Panc1 (cell line): ENCODE results near the gene ZBED4. TPM values are rescaled to one million over a fixed set of nuclear protein-coding genes. Genes with fewer than 3 reads are reported as not detected.

Experiments used
- ATAC-seq: fragments of 200-7000 bp; cut with Tn5 transposase; 2 replicates; pipeline ENCODE4 v1.9.1; 2020; ENCODE audit warnings: mild to moderate bottlenecking, moderate library complexity
- BruUV-seq: library from RNA; stranded (reverse); fragments of 400-500 nt; replicated peaks from 2 replicates; lab custom pipeline; 2021; lab: Mats Ljungman, UMichigan
- CTCF ChIA-PET: fragments of 300-600 bp; sonication (Branson Sonifier 250); formaldehyde crosslinking; loops from one replicate; lab custom pipeline; 2022; ENCODE audit warnings: antibody characterized with exemption; lab: Charles Lee
- POLR2A ChIA-PET: fragments of 300-600 bp; sonication (Branson Sonifier 250); formaldehyde crosslinking; loops from one replicate; lab custom pipeline; 2022; ENCODE audit warnings: antibody characterized with exemption; lab: Charles Lee
- DNase-seq: peaks from one replicate; pipeline ENCODE4 v3.0.0-alpha.2; 2010; ENCODE audit warnings: low read depth, low spot score
- H3K27ac ChIP-seq: 2 replicates; pipeline ENCODE4 v1.5.1; 2011; ENCODE audit warnings: mild to moderate bottlenecking, low read length, inconsistent platforms
- H3K27me3 ChIP-seq: fragments of 200-500 bp; sonication (Bioruptor generic); 2 replicates; pipeline ENCODE4 v1.6.0; 2014; ENCODE audit warnings: low read length, inconsistent platforms; ENCODE audit not compliant: control insufficient read depth, insufficient read depth
- H3K36me3 ChIP-seq: fragments of 200-500 bp; sonication (Bioruptor generic); 2 replicates; pipeline ENCODE4 v1.5.1; 2014; ENCODE audit warnings: inconsistent platforms, mild to moderate bottlenecking, low read length, moderate library complexity; ENCODE audit not compliant: control insufficient read depth, insufficient read depth
- H3K4me1 ChIP-seq: 2 replicates; pipeline ENCODE4 v1.5.1; 2011; ENCODE audit warnings: inconsistent platforms, mild to moderate bottlenecking, low read length, moderate library complexity; ENCODE audit not compliant: control insufficient read depth, insufficient read depth
- H3K4me3 ChIP-seq, 2 experiments: 2 replicates each; pipeline ENCODE4 v1.5.1; 2011 to 2012; ENCODE audit warnings: low read depth in 2 of 2, low read length in 2 of 2, mild to moderate bottlenecking in 2 of 2, inconsistent platforms in 1 of 2, moderate library complexity in 1 of 2
- H3K9me3 ChIP-seq: fragments of 200-500 bp; sonication (Bioruptor generic); 2 replicates; pipeline ENCODE4 v1.5.1; 2014; ENCODE audit warnings: low read depth, mild to moderate bottlenecking, inconsistent platforms, low read length, moderate library complexity; ENCODE audit not compliant: control insufficient read depth, insufficient read depth
- CTCF ChIP-seq: fragments of 450-650 bp; IDR thresholded peaks from 2 replicates; pipeline ENCODE4 v1.5.1; 2017; ENCODE audit warnings: mild to moderate bottlenecking
- POLR2AphosphoS5 ChIP-seq: IDR thresholded peaks from 2 replicates; pipeline ENCODE4 v1.6.1; 2012; ENCODE audit warnings: mild to moderate bottlenecking, low read depth, low read length, moderate library complexity
- REST ChIP-seq, 2 experiments: IDR thresholded peaks; 2 replicates each; pipeline ENCODE4 v1.6.1; 2011 to 2012; ENCODE audit warnings: low read depth in 2 of 2, control low read depth in 1 of 2, low read length in 1 of 2, mild to moderate bottlenecking in 1 of 2, moderate library complexity in 1 of 2; ENCODE audit not compliant: insufficient read depth in 1 of 2
- SIN3A ChIP-seq: IDR thresholded peaks from 2 replicates; pipeline ENCODE4 v1.6.1; 2012; ENCODE audit warnings: low read depth, mild to moderate bottlenecking, low read length, moderate library complexity, borderline replicate concordance; ENCODE audit not compliant: insufficient read depth
- TCF7L2 ChIP-seq: IDR thresholded peaks from 2 replicates; pipeline ENCODE4 v1.6.1; 2011; ENCODE audit warnings: mild to moderate bottlenecking, low read depth, low read length, inconsistent platforms
- in situ Hi-C: cut with HindIII; loops from 2 replicates; pipeline ENCODE4 v1.10.0; 2016; ENCODE audit warnings: low sequenced_read_pairs, low pct_unique_long_range_greater_than_20kb
- intact Hi-C: fragments of 100-400 bp; cut with micrococcal nuclease; formaldehyde crosslinking; loops from one replicate; pipeline ENCODE4 v1.10.0; 2022; ENCODE audit not compliant: unreplicated experiment
- total RNA-seq: library from RNA; stranded (reverse); gene quantifications from one replicate; pipeline ENCODE4 v1.2.1, GENCODE V29; 2021; ENCODE audit not compliant: unreplicated experiment

Gene ZBED4
- total RNA-seq, 1 experiment from 2014 or later = 17.3 TPM

- no peak for ATAC-seq
- TF ChIP-seq SIN3A (no peak), TCF7L2 (no peak), POLR2AphosphoS5 (no peak), REST (IDR thresholded peaks at IDR 0.05; ENCODE audit: insufficient read depth in 1 of 2, low read depth in 2 of 2, low read length in 1 of 2) (no peak), CTCF (no peak)
- Histone ChIP-seq H3K36me3 (peaks cover 3% of the 10 kb centered on the region; the same call in 1 of the 2 replicates), H3K4me1 (peaks cover 6% of the 10 kb centered on the region; the same call in 1 of the 2 replicates), H3K9me3 (no peaks in the 10 kb centered on the region), H3K27me3 (no peaks in the 10 kb centered on the region), H3K27ac (0 out of 2 replicates have a peak overlapping the region, but pooled peaks have one; percentile 7), H3K4me3 (peak overlapping the region in 1 of 2 experiments; percentile 66; a peak in 2 of 4 replicates)
- in situ Hi-C loops (no loop called here), intact Hi-C loops (no loop called here)
- no peak for DNase-seq
- ChIA-PET CTCF (no interaction called here), POLR2A (no interaction called here)
- BruUV-seq = no TSS peak
These were observed 28.7 kb upstream of the ZBED4 start for GRCh38 chr22:49824936-49825335.

- Histone ChIP-seq H3K4me1 (peaks cover 6% of the 10 kb centered on the region; the same call in 1 of the 2 replicates), H3K36me3 (peaks cover 3% of the 10 kb centered on the region; the same call in 1 of the 2 replicates), H3K27me3 (no peaks in the 10 kb centered on the region), H3K9me3 (no peaks in the 10 kb centered on the region), H3K4me3 (peak overlapping the region; percentile 64 to 66), H3K27ac (peak overlapping the region; percentile 69; the same call in 1 of the 2 replicates)
- ChIA-PET POLR2A (interaction anchor here (0.7 kb wide), 1 partner anchor 14 kb away, joined by 3 read pairs; no protein-coding TSS in a partner anchor), CTCF (no interaction called here)
- TSS peak; percentile 38 for BruUV-seq
- intact Hi-C loops (no loop called here), in situ Hi-C loops (no loop called here)
- no peak for ATAC-seq
- TF ChIP-seq POLR2AphosphoS5 = no peak
- no peak for TF ChIP-seq TCF7L2
- TF ChIP-seq CTCF = no peak
- TF ChIP-seq REST (IDR thresholded peaks at IDR 0.05; ENCODE audit: insufficient read depth in 1 of 2, low read depth in 2 of 2, low read length in 1 of 2) = no peak
- no peak for TF ChIP-seq SIN3A
- no peak for DNase-seq
These were observed 28.2 kb upstream of the ZBED4 start for GRCh38 chr22:49825436-49825835.
